ENCODE measurements around the gene UQCR11.
A peak's percentile ranks its signal among the peaks of the same experiment; 100 is the strongest.
"Not testable (repeated sequence)": the region's sequence is repeated elsewhere in the genome, so short reads cannot be mapped to it uniquely, and the experiment has no call there.

Gene UQCR11

DNA sequence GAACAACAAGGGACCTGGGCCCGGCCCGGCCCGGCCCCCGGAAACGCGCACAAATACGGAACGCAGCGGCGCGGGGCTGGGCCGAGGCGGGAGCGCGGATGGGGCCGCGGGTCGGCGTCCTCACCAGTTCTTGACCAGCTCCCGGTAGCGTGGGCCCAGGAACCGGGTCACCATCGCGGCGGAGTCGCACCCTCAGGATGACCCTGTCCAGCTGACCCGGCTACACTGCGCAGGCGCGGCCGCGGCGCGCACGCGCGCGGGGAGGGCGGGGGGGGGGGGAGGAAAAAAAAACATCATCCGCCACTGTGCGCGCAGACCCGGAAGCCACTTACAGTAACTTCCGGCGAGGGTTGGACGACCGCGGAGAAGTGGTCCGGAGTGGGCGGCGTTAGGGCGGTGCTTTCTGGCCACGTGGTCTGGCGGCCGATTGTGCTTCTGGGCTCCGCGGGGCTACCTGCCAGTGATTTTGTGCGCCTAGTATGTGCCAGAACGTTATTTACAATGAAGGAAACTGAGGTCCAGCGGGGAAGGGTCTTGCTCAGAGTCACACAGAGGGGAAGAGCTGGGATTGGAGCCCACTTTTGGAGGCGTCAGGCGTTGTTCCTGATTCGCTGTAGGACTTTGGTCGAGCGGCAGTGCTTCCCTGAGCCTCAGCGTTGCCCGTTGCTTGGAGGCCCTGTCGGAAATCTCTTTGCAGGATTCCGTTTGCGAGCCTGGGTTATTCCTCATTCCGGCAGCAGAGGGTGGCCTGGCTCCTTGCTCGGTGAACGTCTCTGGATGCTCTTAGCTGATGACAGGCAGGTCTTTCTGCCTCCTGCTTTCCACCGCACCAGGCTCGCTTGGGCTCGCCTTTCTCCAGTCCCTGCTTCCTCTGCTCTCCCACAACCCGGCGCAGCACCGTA, at the start of gene UQCR11:
UQCR11 (minus strand) TSS at position 227 of the 902 bp plus-strand sequence; CDS start at position 174, 53 bp downstream.
- peak; percentile 87 for DNase-seq

DNA sequence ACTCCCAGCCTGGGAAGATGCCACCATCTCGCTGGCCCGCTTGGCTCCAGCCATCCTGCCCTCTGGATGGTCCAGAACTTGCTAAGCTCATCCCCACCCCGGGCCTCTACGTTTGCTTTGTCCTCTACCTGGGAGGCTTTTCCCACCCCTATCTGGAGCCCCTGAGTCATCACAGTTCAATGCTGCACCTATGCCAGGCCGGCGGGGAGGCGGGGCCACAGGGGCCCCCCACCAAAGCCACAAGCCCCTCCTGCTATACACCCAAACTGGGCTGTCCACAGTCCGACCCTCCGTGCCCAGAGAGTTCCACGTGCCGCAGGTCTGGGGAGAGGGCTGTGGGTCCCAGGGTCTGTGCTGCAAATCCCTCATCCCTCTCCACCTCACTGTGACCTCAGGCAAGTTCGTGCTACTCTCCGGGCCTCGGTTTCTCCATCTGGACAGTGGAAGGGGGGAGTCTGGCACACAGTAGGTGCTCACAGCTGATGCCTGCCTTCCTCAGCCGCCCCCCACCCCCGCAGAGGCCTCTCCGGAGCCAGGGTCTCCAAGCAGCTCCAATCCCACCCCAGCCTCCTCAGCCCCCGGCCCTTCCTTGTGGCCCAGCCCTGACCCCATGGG, 49.0 kb upstream of the UQCR11 start:
- no peak for DNase-seq

DNA sequence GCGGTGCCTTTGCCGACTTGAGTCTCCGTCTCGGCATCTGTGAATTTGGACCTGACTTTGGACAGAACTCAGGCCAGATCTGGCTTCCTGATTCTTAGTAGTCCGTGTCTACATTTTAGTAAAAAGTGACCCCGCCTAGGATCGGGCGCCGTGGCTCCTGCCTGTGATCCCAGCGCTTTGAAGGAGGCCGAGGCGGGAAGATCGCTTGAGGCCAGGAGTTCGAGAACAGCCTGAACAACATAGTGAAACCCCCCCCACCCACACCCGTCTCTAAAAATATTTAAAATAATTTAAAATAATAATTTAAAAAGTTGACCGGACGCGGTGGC, 48.0 kb upstream of the UQCR11 start:
- DNase-seq: no peak

DNA sequence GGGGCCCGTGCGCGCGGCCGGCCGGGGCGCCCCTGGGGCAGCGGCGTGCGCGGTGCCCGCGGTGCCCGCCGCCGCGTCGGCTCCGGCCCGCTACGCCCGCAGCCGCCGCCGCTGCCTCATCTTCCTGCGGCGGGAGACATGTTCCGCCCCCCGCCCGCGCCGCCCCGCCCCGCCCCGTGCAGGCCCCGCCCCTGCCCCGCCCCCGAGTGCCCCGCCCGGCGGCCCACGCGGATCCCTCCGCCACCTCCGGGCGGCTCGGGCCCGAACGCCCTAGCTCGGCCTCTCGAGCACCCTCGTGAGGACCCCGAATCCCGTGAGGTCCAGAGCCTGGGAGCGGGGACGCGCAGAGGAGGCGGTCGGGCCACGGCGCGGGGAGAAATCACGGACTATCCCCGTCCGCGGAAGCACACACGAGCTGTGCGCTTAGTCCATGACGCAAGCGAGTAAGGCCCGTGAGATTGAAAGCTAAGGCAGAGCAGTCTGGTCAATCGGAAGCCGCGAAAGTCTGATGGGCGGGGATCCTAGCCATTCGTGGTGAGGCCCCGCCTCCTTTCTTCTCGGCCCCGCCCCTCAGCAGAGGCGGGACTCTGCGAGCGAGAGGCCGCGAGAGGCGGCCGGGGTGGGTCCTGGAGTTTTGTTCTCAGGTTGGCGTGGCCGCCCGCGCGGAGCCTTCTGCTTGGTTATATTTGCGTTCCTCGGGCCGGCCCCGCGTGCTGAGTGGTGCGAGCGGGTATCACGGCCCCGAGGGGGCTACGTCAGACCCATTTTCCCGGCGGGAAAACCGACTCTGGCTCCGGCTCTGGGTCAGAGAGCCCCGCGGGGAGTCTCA, 47.4 kb upstream of the UQCR11 start, which contains the start of gene TCF3:
TCF3 (minus strand) TSS at position 145 of the 829 bp plus-strand sequence. CDS start 2,367 bp downstream, outside the sequence.
- peak; percentile 95 for DNase-seq

DNA sequence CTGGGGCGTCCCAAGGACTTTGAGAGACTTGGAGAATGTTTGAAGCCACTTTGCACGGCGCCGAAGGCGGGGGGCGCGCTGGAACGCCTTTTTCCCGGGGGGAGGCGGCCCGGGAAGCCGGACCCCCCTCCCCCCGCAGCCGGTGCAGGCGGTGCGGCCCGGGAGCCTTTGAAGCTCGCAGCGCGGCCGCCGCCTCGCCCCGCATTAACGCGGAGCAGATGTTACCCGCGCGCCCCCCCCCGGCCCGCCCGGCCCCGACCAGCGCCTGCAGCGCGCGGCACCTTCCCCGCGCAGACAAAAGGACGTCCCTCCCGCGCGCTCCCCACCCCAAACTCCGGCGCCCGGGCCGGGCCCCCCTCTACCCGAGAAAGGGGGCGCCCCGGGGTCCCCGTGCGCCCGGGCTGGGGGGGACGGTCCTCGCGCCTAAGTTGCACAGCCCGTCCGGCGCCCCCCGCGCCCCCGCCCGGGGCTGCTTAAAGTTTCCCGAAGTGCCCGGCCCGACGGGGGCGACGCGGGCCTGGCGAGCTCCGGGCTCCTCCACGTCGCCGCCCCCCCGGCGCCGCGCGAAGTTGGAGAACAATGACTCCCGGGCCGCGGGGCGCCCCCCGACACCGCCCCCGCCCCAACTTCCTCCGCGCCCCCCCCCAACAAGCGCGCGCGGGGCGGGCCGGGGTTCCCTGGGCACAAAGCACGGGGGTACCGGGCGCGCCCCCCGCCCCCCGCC, 46.5 kb upstream of the UQCR11 start:
- no peak for DNase-seq

DNA sequence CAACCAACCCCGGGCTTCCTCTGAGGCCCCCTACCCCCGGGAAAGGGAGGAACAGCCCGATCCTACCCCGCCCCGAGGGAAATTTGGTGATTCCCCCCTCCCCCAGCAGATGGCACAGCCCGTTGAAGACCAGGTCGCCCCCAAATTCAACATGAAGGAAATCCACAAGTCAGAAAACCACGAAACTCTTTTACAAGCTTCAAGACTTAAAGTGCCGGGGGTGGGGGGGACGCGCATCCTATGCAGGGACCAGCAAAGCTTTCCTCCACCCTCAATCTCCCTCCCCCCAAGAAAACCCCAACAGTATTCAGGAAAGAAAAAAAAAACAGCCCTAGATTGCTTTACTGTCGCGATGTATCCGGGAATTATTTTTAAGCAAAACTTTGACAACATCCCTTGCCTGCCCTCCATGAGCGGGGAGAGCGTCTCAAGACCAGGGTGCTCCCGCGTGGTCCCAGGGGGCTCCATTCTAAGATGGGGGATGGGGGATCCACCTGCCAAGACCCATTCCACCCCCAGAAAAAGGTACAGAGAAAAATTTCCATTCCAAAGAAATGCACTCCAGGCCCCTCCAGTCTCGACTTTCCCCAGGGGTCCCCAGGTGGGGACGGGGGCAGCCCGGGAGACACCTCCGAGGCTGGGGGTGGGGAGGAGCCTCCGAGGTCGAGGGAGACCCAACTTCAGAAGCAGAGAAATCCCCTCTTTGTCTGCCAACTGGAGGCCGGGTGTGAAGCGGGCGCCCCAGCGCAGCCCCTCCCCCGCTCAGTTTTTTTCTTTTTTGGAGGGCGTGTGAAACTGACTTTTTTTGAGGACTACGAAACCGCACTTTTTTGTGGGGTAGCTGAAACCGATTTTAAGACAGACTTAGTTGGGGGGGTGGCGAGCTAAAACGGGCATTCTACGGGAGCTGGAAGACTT, 45.6 kb upstream of the UQCR11 start:
- DNase-seq: no peak

DNA sequence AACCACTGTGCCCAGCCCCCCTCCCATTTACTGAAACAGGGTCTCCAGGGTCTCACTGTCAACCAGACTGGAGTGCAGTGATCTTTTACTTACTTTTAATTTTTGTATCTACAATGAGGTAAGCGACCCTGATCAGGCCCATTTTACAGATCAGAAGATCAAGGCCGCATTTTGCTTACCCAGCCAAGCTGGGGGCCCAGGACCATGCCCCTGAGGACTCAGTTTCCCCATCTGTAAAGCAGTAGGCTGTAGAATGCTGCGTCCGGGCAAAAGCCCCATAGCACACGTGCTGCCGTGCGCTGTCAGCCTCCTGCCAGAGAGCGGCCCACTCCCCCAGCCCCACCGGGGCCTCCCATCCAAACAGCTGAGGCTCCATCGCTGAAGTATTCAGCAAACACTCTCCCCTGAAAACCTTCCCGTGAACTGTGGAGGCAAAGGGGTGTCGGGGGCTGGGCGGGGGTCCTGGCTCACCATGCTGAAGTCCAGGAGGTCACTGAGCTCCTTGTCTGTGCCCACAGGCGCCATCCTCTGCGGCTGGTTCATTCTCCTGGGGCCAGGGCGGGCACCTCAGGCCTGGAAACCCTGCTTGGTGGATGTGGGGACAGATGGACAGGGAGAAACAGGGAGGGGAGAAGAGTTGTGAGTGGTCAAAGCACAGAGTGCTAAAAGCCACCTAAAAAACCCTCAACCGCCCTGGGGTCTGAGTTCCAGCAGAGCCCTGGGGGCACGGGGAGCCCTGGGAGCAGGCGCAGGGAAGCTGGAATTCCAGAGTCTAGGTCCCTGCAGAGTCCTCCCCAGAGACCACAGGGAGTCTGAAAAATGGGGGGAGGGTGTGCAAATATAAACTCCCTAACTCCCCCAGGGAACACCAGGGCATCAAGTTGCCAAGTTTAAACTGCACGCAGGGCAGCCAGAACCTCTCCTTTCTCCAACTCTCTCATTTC, 44.7 kb upstream of the UQCR11 start:
- no peak for DNase-seq

DNA sequence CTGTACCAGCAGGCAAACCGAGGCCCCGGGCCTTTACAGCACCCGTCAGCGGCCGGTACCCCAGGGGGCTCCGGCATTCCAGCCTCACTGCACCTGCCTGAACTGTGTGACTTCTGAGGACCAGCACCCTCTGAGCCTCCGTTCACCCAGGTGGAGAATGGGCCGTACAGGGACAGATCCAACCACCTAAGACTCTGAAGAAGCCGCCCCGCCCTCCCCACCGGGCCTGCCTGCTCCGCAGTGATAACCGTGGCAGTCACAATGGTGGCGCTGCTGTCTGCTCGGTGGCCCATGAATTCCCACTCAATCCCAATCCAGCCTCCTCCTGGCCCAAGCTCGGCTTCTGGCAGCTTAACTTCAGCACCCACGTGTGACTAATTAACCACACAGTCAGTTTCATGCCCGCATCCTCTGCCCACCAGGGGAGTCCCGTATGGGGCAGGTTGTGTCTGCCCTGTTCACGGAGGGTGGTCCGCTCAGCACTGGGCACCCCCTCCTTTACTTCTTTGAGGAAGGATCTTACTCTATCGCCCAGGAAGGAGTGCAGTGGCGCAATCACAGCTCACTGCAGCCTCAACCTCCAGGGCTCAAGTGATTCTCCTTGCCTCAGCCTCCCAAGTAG, 43.8 kb upstream of the UQCR11 start:
- DNase-seq: no peak

DNA sequence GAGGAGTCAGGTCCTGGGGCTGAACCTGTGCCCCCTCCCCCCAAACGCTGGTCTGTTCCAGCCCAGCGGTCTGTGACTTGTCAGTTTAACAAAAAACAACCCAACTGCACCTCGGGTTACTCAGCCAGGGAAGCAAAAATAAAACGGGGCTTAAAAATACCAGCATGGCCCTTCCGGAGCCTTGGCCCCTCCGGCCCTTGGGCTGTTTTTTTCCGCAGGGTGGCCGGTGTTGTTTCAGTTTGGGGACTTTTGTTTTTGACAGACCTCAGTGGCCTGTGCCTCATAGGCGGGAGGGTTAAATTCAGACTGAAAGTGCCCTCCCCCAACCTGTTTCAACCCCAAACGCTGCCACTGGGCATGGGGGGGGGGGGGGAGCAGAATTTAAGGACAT, 43.2 kb upstream of the UQCR11 start:
- DNase-seq: no peak

DNA sequence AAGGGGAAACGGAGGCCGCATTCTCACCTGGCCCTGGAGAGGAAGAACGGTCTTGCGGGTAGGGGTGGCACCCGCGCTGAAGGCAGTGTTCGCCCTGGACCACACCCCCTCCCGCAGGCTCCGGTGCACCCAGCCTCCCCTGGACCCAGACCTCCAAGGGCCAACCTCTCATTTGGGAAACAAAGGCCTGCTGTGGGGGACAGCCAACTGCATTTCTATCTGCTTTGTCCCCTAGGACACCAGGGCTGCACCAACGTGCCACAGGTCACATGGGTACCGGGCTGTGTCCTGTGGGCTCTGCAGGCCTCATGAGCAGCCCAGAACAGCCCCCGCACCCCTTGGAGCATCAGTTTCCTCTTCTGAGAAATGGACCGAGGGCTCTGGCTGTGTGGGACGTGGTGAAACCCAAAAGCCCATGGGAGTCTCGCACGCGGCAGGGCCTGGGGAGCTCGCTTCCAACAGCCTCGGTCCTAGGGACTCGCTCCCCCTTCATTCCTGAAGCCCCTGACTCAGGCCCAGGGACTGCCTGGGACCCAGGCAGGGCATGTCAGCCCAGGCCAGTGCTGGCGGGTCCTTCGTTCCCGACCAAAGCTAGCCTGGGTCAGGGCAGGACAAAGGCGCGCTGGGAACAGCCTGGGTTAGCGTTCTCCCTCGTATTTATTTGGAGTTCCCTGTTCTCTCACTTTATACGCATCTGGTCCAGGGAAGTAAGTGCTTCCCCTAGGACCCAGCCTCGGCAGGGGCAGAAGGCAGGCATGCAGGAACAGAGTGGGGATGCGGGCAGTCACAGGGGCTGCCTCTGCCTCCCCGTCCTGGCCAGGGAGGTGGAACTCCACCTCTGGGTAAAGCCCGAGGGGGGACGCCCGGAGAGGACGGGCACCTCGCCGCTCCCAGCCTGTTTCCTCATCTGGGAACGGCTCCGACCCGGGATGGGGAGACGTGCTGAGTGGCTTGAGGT, 42.5 kb upstream of the UQCR11 start:
- DNase-seq: no peak

DNA sequence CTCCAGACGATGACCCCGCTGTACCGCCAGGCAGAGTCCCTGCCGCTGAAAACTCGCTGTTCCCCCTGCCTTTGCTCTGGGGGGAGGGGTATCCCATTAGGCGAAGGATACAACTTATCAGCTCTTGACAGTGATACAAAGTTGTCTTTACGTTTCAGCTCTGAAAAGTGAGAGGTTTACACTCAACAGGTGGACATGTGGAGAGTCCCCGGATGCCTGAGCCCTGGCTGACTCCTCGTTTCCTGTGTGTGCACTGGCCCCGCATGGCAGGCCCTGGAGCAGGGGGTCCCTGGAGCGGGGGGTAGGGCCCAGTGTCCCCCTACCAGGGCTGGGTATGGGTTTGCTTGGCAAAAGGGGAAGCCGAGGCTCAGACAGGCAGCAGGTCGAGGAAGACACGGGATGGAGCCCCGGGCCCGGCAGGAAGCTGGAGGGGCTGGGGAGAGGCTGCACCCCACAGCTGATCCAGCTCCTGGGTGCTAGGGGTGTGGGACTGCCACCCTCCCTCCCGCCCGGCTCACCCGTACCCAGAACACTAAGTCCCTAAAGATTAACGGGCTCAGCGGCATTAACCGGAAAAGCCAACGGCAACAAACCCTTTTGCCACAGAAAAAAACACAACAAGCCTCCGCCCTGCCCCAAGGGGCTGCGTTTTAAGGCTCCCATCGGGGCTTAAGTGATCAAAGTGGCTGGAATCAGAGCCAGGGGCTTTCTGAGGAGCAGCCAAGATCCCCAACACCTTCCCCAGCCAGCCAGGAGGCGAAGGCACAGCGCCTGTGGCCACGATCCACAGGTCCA, 41.6 kb upstream of the UQCR11 start:
- no peak for DNase-seq

DNA sequence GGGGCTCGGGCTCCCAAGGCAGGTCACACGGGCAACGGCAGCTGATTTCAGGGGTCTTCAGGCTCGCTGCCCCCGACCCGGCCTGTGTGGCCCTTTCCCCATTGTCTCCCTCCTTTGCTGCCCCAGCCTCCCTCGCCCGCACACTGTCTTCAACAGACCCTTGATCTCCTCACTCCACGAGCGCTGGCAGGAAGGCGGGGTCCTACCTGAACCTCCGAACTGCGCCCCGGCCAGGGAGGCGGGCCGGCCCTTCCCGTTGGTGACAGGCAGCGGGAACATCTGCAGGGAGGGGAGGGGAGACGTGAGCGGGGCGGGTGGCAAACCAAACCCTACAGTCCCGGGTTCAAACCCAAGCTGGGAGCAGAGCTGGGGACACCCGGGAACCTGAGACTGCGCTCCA, 40.9 kb upstream of the UQCR11 start:
- no peak for DNase-seq

DNA sequence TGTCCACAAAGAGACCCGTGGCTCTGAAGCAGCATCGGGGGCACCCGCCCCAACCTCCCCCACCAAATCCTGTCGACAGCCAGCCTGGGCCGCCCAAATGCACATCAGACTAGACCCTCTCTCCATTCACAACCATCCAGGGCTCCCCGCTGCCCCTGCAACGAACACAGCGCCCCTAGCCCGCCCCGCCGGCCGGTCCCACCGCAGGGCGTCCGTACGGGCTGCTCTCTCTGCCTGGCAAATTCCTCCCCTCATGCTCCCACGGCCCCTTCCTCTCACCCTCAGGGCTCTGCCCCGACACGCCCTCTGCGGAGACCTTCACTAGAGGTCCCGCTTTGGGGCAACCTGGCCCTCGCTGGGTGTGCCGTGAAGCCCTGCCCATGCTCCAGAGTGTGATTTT, 40.0 kb upstream of the UQCR11 start:
- DNase-seq: no peak

DNA sequence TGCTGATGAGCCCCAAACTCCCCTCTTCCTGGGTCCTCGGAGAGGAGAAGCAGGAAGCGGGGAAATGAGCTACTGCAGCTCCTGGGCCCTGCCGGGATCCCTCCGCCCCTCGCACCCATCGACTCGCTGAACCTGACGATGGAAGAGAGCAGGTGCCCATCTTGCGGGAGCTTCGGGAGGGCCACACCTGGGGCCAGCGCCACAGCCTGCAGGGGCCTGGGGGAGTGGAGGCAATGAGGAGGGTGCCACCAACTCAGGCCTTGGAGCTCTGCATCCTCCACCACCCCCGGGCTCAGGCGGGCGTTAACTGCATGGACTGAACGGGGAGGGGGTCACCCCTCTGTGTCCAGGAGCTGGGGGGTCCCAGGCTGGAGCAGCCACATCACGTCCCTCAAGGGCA, 38.8 kb upstream of the UQCR11 start:
- no peak for DNase-seq

DNA sequence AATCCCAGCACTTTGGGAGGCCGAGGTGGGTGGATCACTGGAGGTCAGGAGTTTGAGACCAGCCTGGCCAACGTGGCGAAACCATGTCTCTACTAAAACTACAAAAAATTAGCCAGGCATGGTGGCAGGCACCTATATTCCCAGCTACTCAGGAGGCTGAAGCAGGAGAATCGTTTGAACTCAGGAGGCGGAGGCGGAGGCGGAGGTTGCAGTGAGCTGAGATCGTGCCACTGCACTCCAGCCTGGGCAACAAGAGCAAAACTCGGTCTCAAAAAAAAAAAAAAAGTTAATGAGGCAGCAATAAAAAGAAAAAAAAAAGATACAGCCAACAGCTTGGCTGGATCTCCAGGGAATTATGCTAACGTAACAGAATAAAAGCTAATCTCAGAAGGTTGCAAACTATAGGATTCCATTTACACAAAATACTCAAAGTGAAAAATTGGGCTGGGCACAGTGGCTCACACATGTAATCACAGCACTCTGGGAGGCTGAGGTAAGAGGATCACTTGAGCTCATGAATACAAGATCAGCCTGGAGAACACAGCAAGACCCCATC, 35.7 kb upstream of the UQCR11 start:
- DNase-seq: not testable (repeated sequence)

DNA sequence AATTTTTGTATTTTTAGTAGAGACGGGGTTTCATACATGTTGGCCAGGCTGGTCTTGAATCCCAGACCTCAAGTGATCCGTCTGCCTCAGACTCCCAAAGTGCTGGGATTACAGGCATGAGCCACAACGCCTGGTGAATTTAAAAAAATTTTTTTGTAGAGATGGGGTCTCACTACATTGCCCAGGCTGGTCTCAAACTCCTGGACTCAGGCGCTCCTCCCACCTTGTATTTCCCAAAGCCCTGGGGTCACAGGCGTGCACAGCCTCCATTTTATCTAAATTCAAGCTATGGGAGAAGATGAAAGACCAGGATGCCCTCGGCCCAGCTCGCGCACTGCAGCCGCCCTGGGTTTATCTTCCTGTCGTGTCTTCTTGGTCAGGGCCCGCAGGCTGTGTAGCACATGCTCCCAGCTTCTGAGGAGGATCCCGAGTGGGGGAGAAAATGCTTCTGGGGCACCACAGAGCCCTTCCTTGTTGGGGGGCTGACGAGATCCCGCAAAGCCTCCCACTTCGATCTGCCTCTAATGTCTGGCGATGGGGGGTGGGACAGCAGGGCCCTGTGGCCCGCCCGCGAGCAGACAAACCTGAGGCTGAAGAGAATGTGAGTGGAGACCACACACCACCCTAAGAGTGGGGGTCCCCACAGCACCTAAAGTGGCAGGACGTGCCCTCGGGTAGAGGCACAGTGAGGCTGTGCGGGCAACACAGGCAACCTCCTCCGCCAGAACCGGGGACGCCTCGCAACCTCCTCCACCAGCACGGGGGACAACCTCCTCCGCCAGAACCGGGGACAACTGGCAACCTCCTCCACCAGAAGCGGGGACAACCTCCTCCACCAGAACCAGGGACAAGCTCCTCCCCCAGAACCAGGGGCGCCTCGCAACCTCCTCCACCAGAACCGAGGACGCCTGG, 31.3 kb upstream of the UQCR11 start:
- no peak for DNase-seq

DNA sequence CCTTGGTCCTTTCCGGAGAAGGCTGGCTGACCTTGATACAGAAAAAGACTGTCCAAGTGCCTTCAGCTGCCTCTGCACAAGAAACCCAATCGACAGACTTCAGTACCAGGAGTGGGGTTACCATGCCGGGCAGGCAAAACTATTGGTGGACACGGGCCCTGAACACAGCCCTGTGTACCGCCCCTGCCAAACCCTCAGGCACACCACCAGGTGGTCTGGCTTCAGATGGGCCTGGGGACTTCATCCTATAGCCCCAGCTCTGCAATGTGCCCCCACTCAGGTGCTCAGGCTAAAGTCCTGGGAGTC, 29.6 kb upstream of the UQCR11 start:
- DNase-seq: no peak
